ENCODE data around the gene ACE2.

ACE2 gene

GRCh38 chrX:15574017-15574416 lies 26.7 kb downstream of the ACE2 start:
- DNase-seq (ENCODE audit: low spot score) = no peak

DNA sequence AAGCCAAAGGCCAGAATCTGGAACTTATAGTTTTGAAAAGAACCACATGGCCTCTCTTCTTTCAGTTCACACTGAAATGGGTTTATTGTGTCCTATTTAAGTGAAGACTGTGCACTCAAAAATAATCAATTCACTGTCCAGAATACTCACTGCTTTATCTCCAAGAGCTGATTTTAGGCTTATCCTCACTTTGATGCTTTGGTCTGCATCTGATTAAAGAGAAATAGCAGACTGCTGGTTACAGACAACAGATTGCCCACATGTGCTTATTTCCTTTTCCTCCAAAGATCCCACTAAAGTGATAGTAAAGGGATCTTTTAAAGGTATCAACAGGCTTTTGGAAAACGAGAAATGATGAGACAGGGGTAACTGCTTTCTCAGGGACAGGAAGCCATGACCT lies 30.6 kb downstream of the ACE2 start:
- DNase-seq (ENCODE audit: low spot score) = no peak

DNA sequence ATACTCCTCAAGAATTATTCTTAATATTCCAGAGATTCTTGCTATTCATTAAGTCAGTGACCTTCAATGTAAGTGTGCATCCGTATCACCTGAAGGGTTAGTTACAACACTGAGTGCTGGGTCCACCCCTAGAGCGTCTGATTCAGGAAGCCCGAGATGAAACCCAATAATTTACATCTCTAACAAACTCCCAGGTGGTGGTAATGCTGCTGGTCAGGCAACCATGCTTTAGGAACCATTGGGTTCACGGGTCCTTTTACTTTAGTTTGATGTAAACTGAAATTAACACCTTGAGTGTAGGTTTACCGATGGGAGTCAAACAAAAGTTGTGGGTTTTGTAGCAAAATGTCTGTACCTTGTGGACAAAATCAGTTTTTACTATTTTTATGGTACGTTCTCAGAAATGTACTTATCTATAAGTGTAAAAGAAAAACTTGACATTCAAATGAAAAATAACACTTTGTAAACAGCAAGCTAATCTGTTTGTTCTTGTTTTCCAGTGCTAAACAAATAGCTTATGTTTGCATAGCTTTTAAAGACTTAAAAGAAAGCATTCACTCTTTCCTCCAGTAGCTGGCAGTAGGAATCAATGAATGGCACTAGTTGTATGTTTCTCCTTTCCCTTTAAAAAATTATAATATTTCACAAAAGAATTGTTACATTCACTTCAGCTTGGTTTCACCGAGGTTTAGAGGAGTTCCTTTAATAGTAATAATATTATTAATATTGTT lies 32.7 kb downstream of the ACE2 start:
- DNase-seq (ENCODE audit: low spot score) = peak; percentile 7

- DNase-seq (ENCODE audit: low spot score) = no peak
Measured at GRCh38 chrX:15567267-15567666, 33.5 kb downstream of the ACE2 start.

GRCh38 chrX:15566244-15566643 lies 34.5 kb downstream of the ACE2 start:
- no peak for DNase-seq (ENCODE audit: low spot score)

DNA sequence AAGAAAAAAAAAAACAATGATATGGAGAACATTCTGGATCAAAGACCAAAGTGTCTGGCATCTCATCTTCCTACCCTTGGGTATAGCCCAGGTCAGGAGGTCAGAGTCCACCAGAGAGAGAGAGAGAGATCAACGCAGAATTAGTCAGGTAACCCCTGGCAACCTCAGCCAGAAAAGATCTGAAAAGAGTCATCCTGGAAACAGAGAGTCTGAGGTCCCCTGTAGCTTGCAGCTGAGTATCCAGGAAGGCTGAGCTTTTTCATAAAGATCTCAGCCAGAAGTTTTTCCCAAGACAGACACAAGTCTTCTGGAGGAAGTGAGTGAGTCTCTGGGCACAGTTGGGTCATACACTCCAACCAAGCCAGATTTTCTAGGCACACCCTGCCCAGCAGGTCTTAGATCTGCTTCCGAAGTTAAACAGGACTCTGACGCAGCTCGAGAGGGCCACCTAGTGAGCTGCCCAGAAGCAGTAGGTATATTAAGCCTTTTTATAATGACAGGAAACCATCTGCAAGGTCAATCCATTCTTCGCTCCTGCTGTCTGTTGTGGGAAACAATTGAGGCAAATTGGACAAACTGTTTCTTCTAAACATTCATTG lies 35.7 kb downstream of the ACE2 start:
- DNase-seq (ENCODE audit: low spot score) = peak; percentile 47

GRCh38 chrX:15563056-15563455 lies 37.7 kb downstream of the ACE2 start:
- no peak for DNase-seq (ENCODE audit: low spot score)

DNA sequence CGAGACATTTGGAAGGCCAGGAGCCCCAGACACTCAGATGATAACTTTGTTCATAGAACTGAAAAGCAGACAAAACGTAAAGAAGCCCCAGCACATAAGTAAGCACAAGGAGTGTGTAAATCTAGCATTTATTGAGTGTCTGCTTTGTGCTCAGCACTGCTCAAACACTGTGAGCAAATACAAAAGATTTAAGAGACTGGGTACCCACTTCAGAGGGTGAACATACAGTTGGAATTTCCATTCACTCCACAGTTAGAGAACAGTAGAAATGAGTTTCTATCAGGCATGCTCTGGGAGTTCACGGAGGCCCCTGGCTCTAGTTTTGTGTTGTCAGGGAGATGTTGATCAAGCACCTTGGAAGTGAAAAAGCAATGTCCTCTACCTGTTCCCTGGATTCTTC lies 39.8 kb downstream of the ACE2 start:
- DNase-seq (ENCODE audit: low spot score) = no peak

DNA sequence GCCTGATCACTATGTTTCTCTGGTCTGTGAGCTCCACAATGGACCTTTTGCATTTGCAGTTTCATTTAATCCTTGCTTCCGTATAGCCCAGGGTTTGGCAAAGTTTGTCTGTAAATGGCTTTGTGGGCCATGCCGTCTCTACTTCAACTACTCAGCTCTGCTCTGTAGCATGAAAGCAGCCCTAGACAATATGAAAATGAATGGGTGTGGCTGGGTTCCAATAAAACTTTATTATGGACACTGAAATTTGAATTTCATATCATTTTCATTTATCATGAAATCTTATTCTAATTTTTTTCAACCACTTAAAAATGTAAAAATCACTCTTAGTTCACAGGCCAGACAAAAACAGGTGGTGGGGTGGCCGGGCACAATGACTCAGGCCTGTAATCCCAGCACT lies 41.5 kb downstream of the ACE2 start:
- no peak for DNase-seq (ENCODE audit: low spot score)

DNA sequence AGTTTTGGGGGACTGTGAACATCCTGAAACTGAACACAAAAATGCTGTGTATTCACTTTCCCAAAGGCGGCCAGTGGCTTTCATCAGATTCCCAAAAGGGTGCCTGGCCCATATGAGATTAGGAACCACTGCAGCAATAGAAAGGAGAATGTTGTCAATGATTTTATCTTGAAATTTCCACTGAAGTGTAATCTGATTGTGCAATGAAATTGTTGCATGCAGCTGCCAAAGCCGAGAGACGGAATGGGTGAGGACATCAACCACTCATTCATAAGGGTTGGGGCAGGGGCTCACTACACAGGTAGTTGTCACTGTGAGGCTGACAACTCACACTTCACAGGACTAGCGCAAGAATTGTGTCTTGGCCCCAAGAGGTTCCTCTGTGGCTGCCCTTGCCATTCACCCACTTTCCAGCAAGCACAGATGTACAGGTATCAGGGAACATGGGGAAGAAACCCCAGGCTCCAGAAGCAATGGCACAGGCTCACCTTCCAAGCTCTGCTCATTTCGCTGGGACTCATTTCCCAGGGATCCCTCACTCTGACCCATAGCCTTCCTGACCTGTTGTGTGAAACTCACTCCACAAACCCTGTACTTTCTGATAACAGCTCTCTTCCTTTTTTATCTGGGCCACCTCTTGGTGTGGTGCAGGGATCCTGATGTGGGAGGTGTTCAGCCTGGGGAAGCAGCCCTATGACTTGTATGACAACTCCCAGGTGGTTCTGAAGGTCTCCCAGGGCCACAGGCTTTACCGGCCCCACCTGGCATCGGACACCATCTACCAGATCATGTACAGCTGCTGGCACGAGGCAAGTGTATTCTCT lies 51.4 kb downstream of the ACE2 start:
- no peak for DNase-seq (ENCODE audit: low spot score)

- no peak for DNase-seq (ENCODE audit: low spot score)
Measured at GRCh38 chrX:15547356-15547755, 53.4 kb downstream of the ACE2 start.

GRCh38 chrX:15546745-15547144 lies 54.0 kb downstream of the ACE2 start:
- no peak for DNase-seq (ENCODE audit: low spot score)

- DNase-seq (ENCODE audit: low spot score) = no peak
Measured at GRCh38 chrX:15530318-15530717, 70.4 kb downstream of the ACE2 start.

- DNase-seq (ENCODE audit: low spot score) = no peak
Measured at GRCh38 chrX:15529165-15529564, 71.6 kb downstream of the ACE2 start.

DNA sequence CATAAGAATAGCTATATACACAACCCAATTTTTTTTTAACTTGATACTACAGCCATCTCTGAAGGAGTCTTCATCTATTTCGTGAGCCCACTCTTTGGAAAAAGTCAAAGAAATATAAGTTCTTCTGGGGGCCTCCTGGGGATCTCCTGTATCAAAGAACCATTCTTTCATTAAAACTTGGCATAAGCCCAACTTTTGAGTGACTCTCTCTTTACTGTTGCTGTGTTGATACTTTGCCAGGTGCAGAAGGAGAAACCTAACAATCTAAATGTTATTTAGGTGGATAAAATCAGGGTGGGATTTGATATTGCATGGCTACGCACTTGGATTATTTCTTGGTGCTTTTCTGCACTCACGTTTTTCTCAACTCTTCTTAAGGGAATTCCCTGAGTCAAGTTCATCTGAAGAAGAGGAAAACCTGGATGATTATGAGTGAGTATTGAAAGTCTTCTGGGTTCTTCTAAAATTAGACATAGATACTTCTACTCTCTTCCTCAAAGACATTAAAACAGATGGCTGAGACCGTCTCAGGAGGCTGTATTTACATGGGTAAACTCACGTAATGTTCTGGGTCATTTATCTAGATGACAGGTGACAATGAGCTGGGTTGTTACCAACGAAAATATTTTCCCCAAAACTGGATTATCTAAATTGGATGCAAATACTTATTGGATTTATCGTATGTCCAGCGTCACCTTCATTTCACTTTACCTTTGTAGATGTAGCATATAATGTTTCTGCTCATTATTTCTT lies 74.9 kb downstream of the ACE2 start:
- DNase-seq (ENCODE audit: low spot score) = no peak

DNA sequence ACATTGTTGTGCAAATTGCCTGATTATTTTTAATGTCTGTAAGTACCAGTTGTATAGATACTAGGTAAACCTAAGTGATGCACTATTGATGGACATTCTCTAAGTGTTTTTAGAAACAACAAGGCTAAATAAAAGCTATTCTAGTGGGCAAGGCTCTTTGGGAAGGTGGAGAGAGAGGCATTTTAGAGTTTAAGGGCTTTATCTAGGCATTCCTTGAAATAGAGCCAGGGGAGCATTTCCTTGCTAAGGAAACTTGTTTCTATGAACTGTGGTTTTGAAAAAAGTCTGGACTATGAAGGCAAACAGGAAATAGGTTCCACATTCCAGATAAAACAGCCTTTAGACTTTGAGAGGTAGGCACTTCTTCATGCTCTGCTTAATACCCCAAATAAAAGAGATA lies 76.3 kb downstream of the ACE2 start:
- no peak for DNase-seq (ENCODE audit: low spot score)

GRCh38 chrX:15523088-15523487 lies 77.7 kb downstream of the ACE2 start:
- no peak for DNase-seq (ENCODE audit: low spot score)

GRCh38 chrX:15522464-15522863 lies 78.3 kb downstream of the ACE2 start:
- DNase-seq (ENCODE audit: low spot score) = no peak

DNA sequence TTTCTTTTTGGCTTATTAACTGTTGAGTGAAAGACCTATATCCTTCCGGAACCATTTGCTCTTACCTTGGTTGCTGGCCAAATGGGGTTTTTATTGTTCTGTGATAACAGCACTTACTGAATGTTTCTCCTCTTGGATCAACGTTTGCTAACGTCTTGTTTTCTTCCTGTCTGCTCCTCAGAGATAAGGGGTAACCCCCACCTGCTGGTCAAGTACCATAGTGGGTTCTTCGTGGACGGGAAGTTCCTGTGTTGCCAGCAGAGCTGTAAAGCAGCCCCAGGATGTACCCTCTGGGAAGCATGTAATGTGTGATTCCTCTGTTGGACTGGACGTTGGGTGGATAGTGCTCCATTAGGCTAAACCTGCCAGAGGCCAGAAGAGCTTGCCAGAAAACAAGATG lies 84.8 kb downstream of the ACE2 start:
- DNase-seq (ENCODE audit: low spot score) = no peak

GRCh38 chrX:15514279-15514678 lies 86.5 kb downstream of the ACE2 start:
- DNase-seq (ENCODE audit: low spot score) = no peak

- DNase-seq (ENCODE audit: low spot score) = no peak
Measured at GRCh38 chrX:15512401-15512965, 88.3 kb downstream of the ACE2 start.

GRCh38 chrX:15511563-15511962 lies 89.2 kb downstream of the ACE2 start:
- peak; percentile 60 for DNase-seq (ENCODE audit: low spot score)
